Measurements from ENCODE around the gene HDAC4.

DNA sequence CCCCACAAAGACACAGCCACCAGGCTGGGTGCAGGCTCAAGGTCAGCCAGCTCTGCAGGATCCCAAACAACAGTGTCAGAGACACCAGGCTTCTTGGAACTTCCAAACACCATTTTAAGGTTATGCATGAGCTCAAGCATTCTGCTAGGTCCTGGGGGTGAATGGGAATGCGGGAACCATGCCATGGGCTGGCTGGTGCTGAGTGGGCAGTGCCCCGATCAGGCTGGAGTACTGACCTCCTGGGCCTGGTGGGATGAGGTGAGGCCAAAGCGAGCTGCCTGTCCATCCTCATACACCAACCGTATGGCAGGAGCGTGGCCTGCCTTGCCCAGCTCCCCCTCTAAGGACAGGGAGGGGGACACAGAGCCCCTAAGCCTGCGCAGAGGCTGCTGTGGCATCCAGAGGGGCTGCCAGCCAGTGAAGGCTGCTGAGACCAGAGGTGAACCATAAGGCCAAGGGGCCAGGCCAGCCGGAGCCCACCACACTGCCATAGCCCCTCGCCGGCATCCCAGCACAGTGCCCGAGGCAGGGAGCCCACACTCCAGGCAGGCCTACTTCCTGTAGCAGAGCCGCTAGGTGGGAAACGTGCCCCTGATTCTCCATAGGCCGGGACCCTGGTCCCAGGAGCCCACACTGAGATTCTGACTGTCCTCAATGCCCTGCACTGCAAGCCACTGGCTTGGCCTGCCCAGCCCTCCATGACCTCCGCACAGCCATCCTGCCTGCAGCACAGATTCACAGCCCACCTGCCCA lies 135.0 kb downstream of the HDAC4 start:
- TF ChIP-seq, protein P1, sequence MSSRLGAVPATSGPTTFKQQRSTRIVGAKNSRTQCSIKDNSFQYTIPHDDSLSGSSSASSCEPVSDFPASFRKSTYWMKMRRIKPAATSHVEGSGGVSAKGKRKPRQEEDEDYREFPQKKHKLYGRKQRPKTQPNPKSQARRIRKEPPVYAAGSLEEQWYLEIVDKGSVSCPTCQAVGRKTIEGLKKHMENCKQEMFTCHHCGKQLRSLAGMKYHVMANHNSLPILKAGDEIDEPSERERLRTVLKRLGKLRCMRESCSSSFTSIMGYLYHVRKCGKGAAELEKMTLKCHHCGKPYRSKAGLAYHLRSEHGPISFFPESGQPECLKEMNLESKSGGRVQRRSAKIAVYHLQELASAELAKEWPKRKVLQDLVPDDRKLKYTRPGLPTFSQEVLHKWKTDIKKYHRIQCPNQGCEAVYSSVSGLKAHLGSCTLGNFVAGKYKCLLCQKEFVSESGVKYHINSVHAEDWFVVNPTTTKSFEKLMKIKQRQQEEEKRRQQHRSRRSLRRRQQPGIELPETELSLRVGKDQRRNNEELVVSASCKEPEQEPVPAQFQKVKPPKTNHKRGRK (CRISPR knock-in tag; IDR thresholded peaks at IDR 0.05; ENCODE audit: borderline replicate concordance), result no peak
- TF ChIP-seq, protein P2, sequence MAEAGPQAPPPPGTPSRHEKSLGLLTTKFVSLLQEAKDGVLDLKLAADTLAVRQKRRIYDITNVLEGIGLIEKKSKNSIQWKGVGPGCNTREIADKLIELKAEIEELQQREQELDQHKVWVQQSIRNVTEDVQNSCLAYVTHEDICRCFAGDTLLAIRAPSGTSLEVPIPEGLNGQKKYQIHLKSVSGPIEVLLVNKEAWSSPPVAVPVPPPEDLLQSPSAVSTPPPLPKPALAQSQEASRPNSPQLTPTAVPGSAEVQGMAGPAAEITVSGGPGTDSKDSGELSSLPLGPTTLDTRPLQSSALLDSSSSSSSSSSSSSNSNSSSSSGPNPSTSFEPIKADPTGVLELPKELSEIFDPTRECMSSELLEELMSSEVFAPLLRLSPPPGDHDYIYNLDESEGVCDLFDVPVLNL (CRISPR knock-in tag; IDR thresholded peaks at IDR 0.05; ENCODE audit: borderline replicate concordance, low read depth), result no peak
- TF ChIP-seq SP1 (CRISPR knock-in tag; conservative IDR thresholded peaks at IDR 0.05), result no peak
- TF ChIP-seq, protein P3, sequence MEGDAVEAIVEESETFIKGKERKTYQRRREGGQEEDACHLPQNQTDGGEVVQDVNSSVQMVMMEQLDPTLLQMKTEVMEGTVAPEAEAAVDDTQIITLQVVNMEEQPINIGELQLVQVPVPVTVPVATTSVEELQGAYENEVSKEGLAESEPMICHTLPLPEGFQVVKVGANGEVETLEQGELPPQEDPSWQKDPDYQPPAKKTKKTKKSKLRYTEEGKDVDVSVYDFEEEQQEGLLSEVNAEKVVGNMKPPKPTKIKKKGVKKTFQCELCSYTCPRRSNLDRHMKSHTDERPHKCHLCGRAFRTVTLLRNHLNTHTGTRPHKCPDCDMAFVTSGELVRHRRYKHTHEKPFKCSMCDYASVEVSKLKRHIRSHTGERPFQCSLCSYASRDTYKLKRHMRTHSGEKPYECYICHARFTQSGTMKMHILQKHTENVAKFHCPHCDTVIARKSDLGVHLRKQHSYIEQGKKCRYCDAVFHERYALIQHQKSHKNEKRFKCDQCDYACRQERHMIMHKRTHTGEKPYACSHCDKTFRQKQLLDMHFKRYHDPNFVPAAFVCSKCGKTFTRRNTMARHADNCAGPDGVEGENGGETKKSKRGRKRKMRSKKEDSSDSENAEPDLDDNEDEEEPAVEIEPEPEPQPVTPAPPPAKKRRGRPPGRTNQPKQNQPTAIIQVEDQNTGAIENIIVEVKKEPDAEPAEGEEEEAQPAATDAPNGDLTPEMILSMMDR (IDR thresholded peaks at IDR 0.05), result no peak
- no peak for TF ChIP-seq JUN (CRISPR knock-in tag; IDR thresholded peaks at IDR 0.05)
- TF ChIP-seq ZNF138 (CRISPR knock-in tag; conservative IDR thresholded peaks at IDR 0.05), result no peak
- TF ChIP-seq, protein P4, sequence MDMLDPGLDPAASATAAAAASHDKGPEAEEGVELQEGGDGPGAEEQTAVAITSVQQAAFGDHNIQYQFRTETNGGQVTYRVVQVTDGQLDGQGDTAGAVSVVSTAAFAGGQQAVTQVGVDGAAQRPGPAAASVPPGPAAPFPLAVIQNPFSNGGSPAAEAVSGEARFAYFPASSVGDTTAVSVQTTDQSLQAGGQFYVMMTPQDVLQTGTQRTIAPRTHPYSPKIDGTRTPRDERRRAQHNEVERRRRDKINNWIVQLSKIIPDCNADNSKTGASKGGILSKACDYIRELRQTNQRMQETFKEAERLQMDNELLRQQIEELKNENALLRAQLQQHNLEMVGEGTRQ (CRISPR knock-in tag; IDR thresholded peaks at IDR 0.05), result no peak
- TF ChIP-seq ZNF121 (CRISPR knock-in tag; IDR thresholded peaks at IDR 0.05), result no peak
- TF ChIP-seq, protein P5, sequence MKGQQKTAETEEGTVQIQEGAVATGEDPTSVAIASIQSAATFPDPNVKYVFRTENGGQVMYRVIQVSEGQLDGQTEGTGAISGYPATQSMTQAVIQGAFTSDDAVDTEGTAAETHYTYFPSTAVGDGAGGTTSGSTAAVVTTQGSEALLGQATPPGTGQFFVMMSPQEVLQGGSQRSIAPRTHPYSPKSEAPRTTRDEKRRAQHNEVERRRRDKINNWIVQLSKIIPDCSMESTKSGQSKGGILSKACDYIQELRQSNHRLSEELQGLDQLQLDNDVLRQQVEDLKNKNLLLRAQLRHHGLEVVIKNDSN (CRISPR knock-in tag; IDR thresholded peaks at IDR 0.05), result no peak
- TF ChIP-seq ELF4 (CRISPR knock-in tag; IDR thresholded peaks at IDR 0.05; ENCODE audit: low read depth), result no peak

Data from WTC11 (cell line).